Epithelial cell of esophagus (primary cell): ENCODE results near the gene LCN6.

Experiments used
- DNase-seq: peaks from one replicate; pipeline ENCODE4 v3.0.0; 2010; ENCODE audit warnings: low read depth
- H3K4me3 ChIP-seq: 2 replicates; pipeline ENCODE4 v1.5.1; 2011; ENCODE audit warnings: mild to moderate bottlenecking, low read length, control low read depth
- TF ChIP-seq, protein P1 (sequence below): IDR thresholded peaks from 2 replicates; pipeline ENCODE4 v1.5.1; 2011; ENCODE audit warnings: low read depth, mild to moderate bottlenecking, low read length, control low read depth, inconsistent platforms; ENCODE audit not compliant: insufficient read depth; ENCODE audit errors: missing control alignments

LCN6 gene

DNA sequence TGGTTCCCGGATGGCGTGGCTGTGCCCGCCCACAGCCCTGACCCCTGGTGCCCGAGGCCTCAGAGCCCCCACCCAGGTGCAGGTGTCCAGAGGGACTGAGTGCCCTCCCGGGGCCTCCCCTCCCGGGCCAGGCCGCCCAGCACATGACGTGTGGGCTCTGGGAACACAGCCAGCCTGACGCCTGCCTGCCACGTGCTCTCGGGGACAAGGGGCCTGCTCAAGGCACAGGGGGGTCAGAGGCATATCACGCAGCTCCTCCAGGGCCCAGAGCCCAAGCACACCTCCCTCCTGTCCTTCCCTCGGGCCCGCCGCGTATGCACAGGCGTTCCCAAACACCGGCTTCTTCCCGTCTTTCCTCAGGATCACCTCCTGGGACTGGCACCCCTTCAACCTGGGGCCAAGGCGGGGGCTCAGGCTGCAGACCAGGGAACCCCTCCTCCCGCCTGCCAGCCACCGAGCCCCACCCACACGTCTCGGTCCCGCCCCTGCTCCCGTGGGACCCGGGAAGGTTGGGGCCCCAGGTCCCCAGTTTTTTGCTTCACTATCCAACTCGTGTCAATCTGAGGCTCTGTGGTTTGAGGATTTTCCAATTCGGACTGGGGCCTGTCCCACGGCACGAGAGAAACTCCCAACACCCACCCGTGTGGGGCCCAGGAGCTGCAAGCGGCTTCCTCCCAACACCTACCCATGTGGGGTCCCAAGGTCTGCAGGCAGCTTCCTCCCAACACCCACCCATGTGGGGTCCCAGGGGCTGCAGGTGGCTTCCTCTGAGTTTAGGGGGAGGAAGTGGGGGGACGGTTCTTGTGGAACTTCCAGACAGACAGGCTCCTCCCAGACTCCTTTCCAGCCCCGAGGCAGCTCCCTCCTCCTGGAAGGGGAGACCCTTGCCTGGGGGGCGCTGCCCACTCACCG is 7.1 kb downstream of the LCN6 start:
- no peak overlapping the region for H3K4me3 ChIP-seq
- no peak for DNase-seq
- TF ChIP-seq, protein P1, sequence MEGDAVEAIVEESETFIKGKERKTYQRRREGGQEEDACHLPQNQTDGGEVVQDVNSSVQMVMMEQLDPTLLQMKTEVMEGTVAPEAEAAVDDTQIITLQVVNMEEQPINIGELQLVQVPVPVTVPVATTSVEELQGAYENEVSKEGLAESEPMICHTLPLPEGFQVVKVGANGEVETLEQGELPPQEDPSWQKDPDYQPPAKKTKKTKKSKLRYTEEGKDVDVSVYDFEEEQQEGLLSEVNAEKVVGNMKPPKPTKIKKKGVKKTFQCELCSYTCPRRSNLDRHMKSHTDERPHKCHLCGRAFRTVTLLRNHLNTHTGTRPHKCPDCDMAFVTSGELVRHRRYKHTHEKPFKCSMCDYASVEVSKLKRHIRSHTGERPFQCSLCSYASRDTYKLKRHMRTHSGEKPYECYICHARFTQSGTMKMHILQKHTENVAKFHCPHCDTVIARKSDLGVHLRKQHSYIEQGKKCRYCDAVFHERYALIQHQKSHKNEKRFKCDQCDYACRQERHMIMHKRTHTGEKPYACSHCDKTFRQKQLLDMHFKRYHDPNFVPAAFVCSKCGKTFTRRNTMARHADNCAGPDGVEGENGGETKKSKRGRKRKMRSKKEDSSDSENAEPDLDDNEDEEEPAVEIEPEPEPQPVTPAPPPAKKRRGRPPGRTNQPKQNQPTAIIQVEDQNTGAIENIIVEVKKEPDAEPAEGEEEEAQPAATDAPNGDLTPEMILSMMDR, result no peak

DNA sequence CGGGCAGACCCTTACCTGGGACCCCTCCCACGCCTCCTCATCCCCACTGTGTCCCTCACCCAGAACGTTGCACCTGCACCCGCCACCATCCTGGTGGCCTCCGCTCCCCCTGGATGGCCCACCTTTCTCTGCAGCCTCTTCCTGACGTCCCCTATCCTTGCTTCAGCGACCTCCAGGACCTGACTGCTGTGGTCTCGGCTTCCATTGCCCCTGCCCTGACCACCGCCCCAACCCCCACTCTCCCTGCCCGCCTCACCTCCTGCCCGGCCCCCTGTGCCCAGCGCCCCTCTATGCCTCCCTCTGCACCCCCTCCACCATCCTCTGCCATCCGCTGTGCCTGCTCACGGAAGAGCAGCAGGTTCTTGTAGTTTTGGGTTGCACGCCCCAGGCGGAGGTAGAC is 7.8 kb downstream of the LCN6 start:
- TF ChIP-seq, protein P1, result no peak
- no peak overlapping the region for H3K4me3 ChIP-seq
- DNase-seq, result no peak

DNA sequence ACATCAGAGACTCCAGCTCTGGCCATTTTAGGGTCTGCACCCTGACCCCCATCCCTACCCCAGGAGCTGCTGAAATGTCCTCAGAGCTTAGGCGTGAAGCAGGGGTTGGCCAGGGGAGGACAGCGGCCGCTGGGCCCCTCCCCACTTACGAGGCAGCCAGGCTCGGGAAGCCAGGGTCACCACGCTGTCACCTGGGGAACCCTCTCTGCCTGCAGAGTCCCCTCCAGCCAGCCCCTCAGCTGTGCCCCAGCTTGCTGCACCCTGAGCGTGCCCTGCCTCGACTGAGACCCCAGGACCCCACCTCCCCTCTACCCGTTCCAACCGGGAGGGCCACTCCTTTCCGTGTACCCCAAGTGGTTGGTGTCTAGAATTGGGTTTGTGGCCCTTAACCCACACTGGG is 8.3 kb downstream of the LCN6 start:
- H3K4me3 ChIP-seq, result no peak overlapping the region
- TF ChIP-seq, protein P1, result no peak
- no peak for DNase-seq

DNA sequence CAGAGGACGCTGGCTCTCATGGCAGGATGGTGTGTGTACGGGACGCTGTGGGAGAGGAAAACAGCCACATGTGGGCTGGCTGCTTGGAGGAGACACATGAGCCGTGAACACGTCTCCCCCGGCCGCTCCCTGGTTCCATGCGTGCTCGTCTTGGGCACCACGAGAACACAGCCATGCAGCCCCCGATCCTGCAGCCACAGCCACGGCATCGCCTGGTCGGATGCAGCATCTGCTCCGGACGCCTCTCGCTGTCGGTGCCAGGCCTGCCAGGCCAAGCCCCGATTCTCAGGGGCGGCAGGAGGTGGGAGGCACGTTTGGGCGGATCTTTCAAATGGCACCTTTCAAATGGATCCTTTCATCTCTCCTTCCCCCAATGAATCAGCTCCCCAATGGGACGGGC is 8.8 kb downstream of the LCN6 start:
- no peak overlapping the region for H3K4me3 ChIP-seq
- no peak for DNase-seq
- TF ChIP-seq, protein P1, result no peak

DNA sequence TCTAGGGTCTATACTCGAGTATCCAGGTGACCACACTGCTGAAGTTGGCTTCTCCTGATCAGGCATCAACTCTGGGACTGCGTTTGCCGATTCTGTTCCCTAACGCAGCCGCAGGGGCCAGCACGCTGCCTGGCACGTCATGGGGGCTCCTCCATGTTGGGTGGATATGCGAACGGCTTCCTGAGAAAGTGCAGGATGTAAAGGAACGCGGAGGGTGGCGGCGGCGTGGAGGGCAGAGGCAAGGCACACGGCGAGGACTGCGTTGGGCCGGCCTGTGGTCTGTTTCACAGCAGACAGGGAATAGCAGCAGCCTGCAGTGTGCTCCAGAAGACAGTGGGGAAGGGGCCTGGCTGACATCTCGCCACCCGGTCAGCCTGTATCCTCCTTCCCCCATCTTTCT is 9.4 kb downstream of the LCN6 start:
- TF ChIP-seq, protein P1, result no peak
- no peak for DNase-seq
- no peak overlapping the region for H3K4me3 ChIP-seq

DNA sequence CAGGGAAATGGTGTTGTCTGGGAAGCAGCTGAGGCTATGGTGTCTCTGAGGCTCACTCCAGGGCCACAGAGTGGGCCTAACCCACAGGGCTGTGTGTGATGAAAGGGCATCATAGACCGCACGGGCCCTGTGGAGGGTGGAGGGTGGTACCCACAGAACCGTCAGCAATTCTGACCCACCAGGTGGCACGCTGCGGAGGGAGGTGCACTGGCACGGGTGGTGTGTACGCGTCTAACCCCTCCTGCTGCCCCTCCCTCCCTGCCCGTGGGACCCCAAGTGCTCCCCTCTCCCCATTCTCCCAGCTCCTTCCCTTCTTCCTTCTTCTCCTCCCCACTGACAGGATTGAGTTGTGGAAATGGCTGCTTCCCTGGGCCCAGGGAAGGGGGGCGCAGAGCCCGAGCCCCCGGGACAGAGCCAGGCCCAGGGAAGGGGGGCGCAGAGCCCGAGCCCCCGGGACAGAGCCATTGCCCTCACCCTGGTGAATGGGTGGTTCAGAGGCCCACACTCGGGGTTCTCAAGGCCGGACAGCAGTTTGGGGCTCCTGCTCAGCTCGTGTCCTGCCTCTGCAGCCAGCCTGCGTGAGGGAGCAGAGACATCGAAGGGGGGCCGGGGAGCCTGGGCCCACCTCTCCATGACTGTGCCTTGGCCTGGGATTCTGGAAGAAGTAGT is 12.4 kb downstream of the LCN6 start:
- H3K4me3 ChIP-seq, result no peak overlapping the region
- TF ChIP-seq, protein P1, result no peak

More for the DNA sequence above, 12.4 kb downstream of the LCN6 start:
- no peak for DNase-seq
